ENCODE measurements around the gene KLF2.
A peak's percentile ranks its signal among the peaks of the same experiment; 100 is the strongest.

The KLF2 gene

GRCh38 chr19:16336571-16336970 is 11.9 kb downstream of the KLF2 start:
- Mint-ChIP-seq H3K36me3 (ENCODE audit: low read depth) (no peaks in the 10 kb centered on the region), H3K27ac (peak overlapping the region in 2 of 3 experiments; percentile 33 to 68), H3K27me3 (ENCODE audit: low read depth) (peaks cover 22% of the 10 kb centered on the region), H3K4me3 (no peak overlapping the region), H3K4me1 (peaks cover 18% of the 10 kb centered on the region), H3K9me3 (no peaks in the 10 kb centered on the region)
- TF ChIP-seq CTCF (IDR thresholded peaks at IDR 0.05; ENCODE audit: unreplicated experiment in 3 of 3) = no peak

GRCh38 chr19:16337809-16338469 is 13.3 kb downstream of the KLF2 start:
- H3K27me3 Mint-ChIP-seq (ENCODE audit: low read depth) = peaks cover 14% of the 10 kb centered on the region

GRCh38 chr19:16338470-16339360 is 14.1 kb downstream of the KLF2 start:
- peaks cover 30% of the 10 kb centered on the region for H3K4me1 Mint-ChIP-seq
- H3K27ac Mint-ChIP-seq = peak overlapping the region; percentile 51 to 90 (median 61)
- peaks cover 9% of the 10 kb centered on the region for H3K27me3 Mint-ChIP-seq (ENCODE audit: low read depth)
- H3K4me3 Mint-ChIP-seq = peak overlapping the region in 1 of 3 experiments; percentile 37
- TF ChIP-seq CTCF (IDR thresholded peaks at IDR 0.05; ENCODE audit: unreplicated experiment in 3 of 3) = no peak
- no peaks in the 10 kb centered on the region for H3K9me3 Mint-ChIP-seq
- H3K36me3 Mint-ChIP-seq (ENCODE audit: low read depth) = no peaks in the 10 kb centered on the region

More at GRCh38 chr19:16337809-16338469, 13.3 kb downstream of the KLF2 start:
- H3K9me3 Mint-ChIP-seq = no peaks in the 10 kb centered on the region
- H3K36me3 Mint-ChIP-seq (ENCODE audit: low read depth) = no peaks in the 10 kb centered on the region
- no peak overlapping the region for H3K4me3 Mint-ChIP-seq
- H3K27ac Mint-ChIP-seq = no peak overlapping the region
- peaks cover 30% of the 10 kb centered on the region for H3K4me1 Mint-ChIP-seq
- TF ChIP-seq CTCF (IDR thresholded peaks at IDR 0.05; ENCODE audit: unreplicated experiment in 3 of 3) = no peak

GRCh38 chr19:16339361-16339725 is 14.7 kb downstream of the KLF2 start:
- TF ChIP-seq CTCF (IDR thresholded peaks at IDR 0.05; ENCODE audit: unreplicated experiment in 3 of 3) = no peak
- H3K9me3 Mint-ChIP-seq = no peaks in the 10 kb centered on the region
- peak overlapping the region; percentile 51 to 90 (median 61) for H3K27ac Mint-ChIP-seq
- no peak overlapping the region for H3K4me3 Mint-ChIP-seq
- H3K27me3 Mint-ChIP-seq (ENCODE audit: low read depth) = peaks cover 3% of the 10 kb centered on the region
- H3K4me1 Mint-ChIP-seq = peaks cover 30% of the 10 kb centered on the region
- H3K36me3 Mint-ChIP-seq (ENCODE audit: low read depth) = no peaks in the 10 kb centered on the region

- Mint-ChIP-seq H3K36me3 (ENCODE audit: low read depth) (no peaks in the 10 kb centered on the region), H3K27me3 (ENCODE audit: low read depth) (no peaks in the 10 kb centered on the region), H3K9me3 (no peaks in the 10 kb centered on the region), H3K4me1 (peaks cover 30% of the 10 kb centered on the region), H3K4me3 (no peak overlapping the region), H3K27ac (peak overlapping the region in 1 of 3 experiments; percentile 60)
- no peak for TF ChIP-seq CTCF (IDR thresholded peaks at IDR 0.05; ENCODE audit: unreplicated experiment in 3 of 3)
Observed at GRCh38 chr19:16340092-16340491, 15.5 kb downstream of the KLF2 start.

All from nephron (organoid).